ENCODE measurements around the gene NXN.
A peak's percentile ranks its signal among the peaks of the same experiment; 100 is the strongest.
"Not testable (repeated sequence)": the region's sequence is repeated elsewhere in the genome, so short reads cannot be mapped to it uniquely, and the experiment has no call there.

NXN gene

DNA sequence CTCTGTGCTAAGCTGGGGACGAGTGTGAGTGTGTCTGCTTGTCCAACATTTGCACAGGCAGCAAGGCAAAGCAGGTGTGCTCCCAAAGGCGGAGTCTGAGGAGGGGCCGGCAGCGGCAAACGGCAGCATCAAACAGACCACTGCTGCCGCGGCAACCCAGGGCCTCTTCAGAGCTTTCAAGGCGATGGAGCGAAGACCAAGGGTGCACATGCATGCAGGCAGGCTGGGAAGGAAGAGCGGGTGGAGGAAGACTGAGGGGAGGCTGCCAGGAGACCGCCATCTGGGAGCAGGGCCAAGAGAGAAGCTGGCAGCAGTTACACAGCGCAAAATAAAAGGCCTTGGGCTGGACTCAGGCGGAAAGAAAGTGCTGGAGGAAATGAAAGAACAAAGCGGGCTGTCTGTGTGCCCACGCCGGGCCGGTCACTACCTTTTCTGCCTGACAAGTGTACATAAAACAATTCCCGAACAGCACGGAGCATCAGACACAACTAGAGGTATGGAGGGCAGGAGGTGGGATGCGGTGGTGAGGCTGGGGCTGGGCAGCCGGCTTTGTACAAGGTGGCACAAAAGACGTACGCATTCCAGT, 25.9 kb upstream of the NXN start:
- no peak for DNase-seq

GRCh38 chr17:1004769-1005295, 25.3 kb upstream of the NXN start:
- no peak for DNase-seq

GRCh38 chr17:1003972-1004768, 24.6 kb upstream of the NXN start:
- DNase-seq: no peak

DNA sequence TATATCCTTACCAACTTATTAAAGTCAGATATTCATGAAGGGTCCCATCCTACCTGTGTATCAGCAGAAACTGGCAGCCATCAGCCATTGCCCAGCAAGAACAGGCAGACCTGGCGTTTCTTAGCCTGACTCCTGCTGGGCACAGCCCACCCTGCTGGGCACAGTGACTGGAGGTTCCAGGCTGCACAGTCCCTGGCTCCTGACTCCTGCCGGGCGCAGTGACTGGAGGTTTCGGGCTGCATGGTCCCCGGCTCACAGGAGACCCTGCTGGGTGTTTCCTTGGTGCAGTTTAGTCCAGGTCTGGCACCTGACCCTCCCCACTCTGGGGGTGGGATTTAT, 24.0 kb upstream of the NXN start:
- no peak for DNase-seq

DNA sequence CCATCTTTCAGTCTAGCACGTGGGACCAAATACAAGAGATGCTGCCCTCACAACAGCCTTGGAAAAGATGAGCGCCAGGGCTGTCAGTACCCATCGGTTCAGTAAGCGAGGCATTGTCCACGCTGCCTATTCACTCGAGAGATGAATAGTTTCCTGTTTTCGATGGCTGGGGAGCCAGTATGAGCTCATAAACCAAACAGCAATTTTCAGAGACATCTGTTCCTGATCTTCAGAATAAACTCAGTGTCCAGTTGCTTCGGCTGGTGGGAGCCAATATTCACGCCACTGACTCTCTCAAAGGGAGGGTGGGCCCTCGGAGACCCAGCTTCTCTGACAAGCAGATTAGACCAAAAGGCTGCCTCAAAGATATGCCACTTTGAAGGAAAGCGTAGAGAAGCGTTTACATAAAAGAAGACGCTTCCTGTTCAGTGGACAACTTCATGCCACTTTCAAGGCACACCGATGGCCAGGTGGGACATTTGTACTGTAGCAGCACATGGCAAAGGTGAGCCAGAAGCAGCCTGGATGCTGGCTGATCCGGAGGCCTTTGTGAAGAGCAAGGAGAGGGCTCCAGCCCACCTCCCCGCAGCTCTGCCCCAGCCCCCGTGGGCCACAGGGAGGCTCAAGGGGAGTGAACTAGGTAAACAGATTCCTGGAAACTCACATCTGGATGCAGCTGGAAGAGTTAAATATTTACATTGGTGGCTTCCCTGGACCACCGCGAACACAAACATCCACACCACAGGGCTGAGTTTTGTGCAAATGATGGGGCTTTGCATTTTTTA, 23.4 kb upstream of the NXN start:
- no peak for DNase-seq

GRCh38 chr17:1002412-1002753, 22.8 kb upstream of the NXN start:
- DNase-seq: no peak

- no peak for DNase-seq
Measured at GRCh38 chr17:1001640-1002411, 22.2 kb upstream of the NXN start.

GRCh38 chr17:1000597-1001461, 21.3 kb upstream of the NXN start:
- DNase-seq: no peak

DNA sequence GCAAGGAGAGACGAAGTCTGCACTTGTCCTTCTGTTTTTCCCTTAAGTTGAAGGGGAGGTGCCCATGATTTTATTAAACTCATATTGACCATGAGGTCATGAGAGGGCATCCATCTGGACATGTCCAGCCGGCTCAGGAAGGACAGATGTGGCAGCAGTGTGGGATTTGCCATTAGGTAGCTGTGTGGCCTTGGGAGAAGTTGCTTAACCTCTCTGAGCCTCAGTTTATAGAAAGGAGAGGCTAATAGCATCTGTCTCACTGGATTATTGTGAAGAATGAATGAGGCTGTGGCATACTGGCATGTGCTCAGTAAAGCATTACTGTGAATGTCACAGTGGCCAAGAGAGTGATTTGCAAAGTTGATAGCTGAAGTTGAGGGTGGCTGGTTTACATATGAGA, 18.5 kb upstream of the NXN start:
- no peak for DNase-seq

DNA sequence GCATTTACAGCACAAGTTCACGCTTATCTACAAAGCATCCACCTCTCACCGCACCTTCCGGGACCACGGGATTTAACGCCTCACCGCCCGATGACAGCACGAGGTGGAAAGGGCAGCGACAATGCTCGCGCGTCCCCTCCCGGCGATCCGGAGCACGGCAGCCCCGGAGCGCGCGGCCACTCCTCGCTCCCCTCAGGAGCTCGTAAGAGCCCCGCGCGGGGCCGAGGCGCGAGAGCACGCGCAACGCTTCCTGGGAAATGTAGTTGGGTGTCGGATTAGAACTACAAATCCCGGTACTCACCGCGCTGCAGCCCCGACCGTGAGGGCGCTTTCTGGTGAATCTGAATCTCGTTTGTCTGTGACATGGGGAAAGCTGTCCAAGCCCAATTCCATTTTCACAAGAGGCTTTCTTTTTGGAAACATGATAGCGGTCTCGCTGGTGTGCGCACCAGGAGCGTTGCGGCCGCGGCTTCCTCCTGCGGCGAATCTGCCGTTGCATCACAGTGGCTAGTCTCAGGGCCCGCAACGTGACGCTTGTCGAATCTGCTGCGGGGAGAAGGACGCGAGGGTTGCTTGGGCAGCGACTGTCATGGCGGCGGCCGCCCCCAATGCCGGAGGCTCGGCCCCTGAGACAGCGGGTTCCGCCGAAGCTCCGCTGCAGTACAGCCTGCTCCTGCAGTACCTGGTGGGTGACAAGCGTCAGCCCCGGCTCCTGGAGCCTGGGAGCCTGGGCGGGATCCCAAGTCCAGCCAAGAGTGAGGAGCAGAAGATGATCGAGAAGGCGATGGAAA, 17.2 kb upstream of the NXN start, which contains the start of gene TIMM22:
Gene TIMM22 (plus strand): TSS at position 576 of the 791 bp plus-strand sequence. CDS start 14 bp downstream, at position 590.
- DNase-seq: peak; percentile 96

- not testable (repeated sequence) for DNase-seq
Measured at GRCh38 chr17:995324-995723, 15.7 kb upstream of the NXN start.

DNA sequence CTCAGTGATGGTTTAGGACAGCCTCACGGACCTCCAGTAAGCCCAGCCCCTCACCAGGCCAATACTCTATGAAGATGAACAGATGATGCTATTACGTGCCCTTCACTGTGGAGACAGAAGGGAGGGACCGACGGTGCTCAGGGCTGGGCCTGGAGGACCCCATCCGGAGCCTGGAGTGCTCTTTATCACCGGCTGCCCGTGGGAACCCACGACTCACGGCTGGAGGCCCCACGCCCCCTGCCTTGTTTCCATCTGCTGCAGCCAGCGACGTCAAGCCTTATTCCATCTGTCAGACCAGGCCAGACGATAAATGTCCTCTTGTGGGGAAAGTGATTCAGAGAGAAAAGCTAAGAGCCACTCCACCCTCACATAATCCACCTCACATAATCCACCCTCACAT, 13.4 kb upstream of the NXN start:
- DNase-seq: no peak

GRCh38 chr17:988561-988960, 9.0 kb upstream of the NXN start:
- DNase-seq: no peak

DNA sequence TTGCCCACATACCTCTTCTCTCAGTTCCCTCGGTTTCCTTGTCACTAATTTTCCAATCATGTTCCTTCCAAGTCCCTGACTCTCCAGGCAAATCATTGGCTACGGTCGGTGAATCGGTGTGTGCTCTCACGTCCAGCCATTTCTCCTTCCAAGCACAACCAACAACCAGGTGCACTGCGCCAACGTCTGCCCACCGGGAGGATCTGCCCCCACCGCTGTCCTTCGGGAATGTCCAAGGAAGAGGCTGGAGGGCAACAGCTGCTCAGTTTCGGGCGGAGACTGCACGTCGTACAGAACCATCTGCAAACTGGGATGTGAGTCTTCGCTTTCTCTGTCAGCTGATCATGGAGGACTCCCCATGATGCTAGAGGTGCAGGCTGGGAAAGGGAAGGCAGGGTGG, 8.4 kb upstream of the NXN start:
- no peak for DNase-seq

- DNase-seq: no peak
Measured at GRCh38 chr17:986322-986929, 6.8 kb upstream of the NXN start.

- DNase-seq: no peak
Measured at GRCh38 chr17:983921-984320, 4.3 kb upstream of the NXN start.

GRCh38 chr17:981292-981658, 1.7 kb upstream of the NXN start:
- no peak for DNase-seq

DNA sequence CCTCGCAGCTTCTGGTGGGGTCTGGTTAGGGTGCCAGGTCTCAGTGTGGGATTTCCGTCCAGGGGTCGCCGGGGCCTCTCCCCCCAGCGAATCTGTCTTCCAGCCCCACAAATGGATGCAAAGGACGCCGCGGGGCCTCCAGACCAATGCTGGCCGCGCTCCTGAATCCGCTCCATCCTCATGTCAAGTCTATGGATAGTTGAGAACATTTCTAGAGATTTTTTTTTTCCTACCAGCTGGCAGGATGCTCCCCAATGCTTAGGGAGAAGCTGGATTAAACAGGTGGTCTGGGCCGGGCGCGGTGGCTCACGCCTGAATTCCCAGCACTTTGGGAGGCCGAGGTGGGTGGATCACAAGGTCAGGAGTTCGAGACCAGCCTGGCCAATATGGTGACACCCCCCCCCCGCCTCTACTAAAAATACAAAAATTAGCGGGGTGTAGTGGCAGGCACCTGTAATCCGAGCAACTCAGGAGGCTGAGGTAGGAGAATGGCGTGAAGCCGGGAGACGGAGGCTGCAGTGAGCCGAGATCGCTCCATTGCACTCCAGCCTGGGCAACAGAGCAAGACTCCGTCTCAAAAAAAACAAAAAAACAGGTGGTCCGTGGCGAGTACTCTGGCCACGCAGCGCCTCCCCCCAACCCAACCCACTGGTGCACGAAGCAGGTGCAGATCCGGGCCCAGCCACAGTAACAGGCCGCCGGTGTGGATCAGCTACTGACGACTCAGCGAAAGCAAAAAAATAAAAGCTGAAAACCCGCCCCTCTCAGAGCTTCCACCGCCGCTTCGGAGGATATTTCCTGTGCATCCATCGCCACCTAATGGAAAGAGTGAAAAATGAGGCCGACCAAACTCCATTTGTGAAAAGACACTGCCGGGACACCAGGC, 1.1 kb upstream of the NXN start:
- peak; percentile 84 for DNase-seq

- DNase-seq: no peak
Measured at GRCh38 chr17:979212-979538, 401 bp downstream of the NXN start.

Measured in NCI-H1048 (cell line).